Right lobe of liver (tissue), 4 donors: ENCODE data around the gene ZNF652.

ENCODE experiments used
- CTCF ChIP-seq, 4 donors: fragments of 200-600 bp in 3 of 4; fragments of 450-650 bp in 1 of 4; IDR thresholded peaks; one replicate each; pipeline versions ENCODE4 v1.5.1 to v1.8.0; 2016 to 2022; ENCODE audit warnings: antibody characterized with exemption in 4 of 4, mild to moderate bottlenecking in 2 of 4
- POLR2A ChIP-seq: fragments of 450-650 bp; IDR thresholded peaks from one replicate; pipeline ENCODE4 v1.6.1; 2017; ENCODE audit warnings: antibody characterized with exemption, mild to moderate bottlenecking
- donor health status: DM: no; HTN: no; CAD: no.
- donor health status: DM: no; HTN: no; CAD: no.
- donor health status: DM: no; HTN: yes; CAD: no.

GRCh38 chr17:49388290-49388640 is 26.2 kb upstream of the ZNF652 start:
- TF ChIP-seq CTCF (IDR thresholded peaks at IDR 0.05) = no peak
- no peak for TF ChIP-seq POLR2A
